Skeletal muscle cell (primary cell): ENCODE measurements around the gene NUCB2.
"Not testable (repeated sequence)": the region's sequence is repeated elsewhere in the genome, so short reads cannot be mapped to it uniquely, and the experiment has no call there.

Source experiments
- DNase-seq: peaks from one replicate; pipeline ENCODE4 v3.0.0-alpha.2; 2010; ENCODE audit warnings: low read depth
- H3K4me3 ChIP-seq: 2 replicates; pipeline ENCODE4 v1.5.1; 2011; ENCODE audit warnings: low read depth, mild to moderate bottlenecking, control low read depth, low read length, moderate library complexity

The NUCB2 gene

DNA sequence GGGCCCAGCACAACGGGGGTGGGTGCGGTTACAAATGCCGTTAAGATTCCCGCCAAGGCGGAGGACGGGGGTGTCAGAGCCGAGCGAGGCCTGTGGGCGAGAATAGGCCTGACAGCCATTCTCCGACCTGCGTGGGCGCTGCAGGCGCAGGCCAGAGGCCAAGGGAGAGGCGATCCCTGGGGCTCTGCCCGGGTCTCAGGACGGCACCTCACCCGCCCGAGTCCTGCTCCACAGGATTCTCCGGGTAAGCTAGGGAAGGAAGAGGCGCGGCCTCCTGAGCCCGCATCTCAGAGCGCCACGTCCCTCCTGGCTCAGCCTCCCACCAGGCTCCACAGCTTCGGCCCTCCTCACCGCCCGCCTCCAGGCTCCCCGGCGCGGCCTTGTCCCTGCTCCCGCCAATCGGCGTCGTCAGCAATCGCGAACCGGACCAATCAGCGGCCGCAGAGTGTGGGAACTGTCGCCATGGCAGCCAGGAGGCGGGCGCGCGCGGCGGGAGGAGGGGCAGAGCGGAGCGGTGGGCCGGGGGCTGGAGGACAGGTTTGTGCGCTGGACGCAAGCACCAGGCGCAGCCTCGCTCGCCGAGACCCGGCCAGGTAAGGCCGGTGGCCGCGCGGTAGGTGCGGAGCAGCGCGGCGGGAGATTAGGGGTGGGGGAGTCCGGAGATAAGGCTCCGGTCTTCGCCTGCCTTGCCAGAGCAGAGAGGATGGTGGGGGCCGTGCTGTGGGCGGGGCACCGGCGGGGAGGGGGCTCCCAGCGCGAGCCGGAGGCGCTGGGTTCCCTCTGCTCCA is at the start of gene NUCB2:
TSS of gene NUCB2 (plus strand) at position 504 of the 788 bp plus-strand sequence. CDS start 18,585 bp downstream, outside the sequence.
- peak; percentile 86 for DNase-seq
- peak within 1 kb of the TSS; percentile 86 for H3K4me3 ChIP-seq

DNA sequence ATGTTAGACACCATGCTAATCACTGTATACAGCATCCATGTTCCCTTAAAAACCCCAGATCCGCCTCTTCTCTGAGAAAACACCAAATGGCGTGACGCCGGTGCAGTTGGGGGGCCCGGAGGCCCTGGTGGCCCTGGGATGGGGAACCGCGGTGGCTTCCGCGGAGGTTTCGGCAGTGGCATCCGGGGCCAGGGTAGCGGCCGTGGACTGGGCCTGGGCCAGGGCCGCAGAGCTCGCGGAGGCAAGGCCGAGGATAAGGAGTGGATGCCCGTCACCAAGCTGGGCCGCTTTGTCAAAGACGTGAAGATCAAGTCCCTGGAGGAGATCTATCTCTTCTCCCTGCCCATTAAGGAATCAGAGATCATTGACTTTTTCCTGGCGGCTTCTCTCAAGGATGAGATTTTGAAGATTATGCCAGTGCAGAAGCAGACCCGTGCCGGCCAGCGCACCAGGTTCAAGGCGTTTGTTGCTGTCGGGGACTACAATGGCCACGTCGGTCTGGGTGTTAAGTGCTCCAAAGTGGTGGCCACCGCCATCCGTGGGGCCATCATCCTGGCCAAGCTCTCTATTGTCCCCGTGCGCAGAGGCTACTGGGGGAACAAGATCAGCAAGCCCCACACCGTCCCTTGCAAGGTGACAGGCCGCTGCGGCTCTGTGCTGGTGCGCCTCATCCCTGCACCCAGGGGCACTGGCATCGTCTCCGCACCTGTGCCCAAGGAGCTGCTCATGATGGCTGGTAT is 48.2 kb upstream of the NUCB2 start:
- not testable (repeated sequence) for DNase-seq, H3K4me3 ChIP-seq

- DNase-seq, result no peak
- H3K4me3 ChIP-seq, result no peak overlapping the region
Measured at GRCh38 chr11:17229481-17230152, 46.9 kb upstream of the NUCB2 start.

DNA sequence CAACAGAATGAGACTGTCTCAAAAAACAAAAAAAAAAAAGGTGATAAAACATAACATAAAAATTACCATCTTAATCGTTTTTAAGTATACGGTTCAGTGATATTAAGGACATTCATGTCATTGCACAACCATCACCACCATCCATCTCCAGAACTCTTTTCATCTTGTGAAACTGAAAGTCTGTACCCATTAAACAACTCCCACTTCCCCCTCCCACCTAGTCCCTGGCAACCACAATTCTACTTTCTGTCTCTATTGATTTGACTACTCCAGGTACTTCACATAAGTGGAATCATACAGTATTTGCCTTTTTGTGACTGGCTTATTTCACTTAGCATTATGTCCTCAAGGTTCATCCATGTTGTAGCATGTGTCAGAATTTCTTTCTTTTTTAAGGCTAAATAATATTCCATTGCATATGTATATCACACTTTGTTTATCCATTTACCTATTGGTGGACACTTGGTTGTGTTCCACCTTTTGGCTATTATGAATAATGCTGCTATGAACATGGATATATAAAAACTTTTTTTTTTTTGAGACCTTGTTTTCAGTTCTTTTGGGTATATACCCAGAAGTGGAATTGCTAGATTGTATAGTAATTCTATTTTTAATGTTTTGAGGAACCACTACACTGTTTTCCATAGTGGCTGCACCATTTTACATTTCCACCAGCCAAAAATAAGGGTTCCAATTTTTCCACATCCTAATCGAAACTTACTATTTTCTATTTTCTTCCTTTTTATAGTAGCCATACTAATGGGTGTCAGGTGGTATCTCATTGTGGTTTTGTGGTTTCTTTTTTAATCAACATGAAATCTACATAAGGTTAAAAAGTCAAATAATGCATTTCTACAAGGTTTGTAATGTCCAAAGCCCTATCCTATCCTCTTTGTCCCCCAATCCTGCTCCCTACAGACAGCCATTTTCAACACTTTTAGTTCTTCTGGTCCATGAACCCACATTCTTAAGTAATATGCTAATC is 45.4 kb upstream of the NUCB2 start:
- H3K4me3 ChIP-seq, result no peak overlapping the region
- DNase-seq, result no peak

DNA sequence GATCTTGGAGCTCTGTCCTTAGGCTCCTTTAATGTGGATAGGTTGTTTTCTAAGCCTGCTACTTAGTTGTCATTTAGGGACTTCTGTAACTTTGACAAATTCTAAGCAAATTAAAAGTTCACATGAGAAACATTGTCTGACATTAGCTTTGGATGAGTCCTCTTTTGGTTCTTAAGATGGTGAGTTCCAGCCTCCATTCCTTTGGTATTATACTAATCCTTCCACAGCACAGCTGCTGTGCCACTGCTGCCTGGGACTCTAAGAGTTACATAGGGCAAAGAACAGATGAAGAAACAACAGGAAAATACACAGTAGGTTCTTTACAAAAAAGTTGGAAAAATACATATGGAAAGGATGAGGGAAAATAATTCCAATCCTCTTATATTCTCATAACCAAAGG is 43.4 kb upstream of the NUCB2 start:
- no peak for DNase-seq
- H3K4me3 ChIP-seq, result no peak overlapping the region

DNA sequence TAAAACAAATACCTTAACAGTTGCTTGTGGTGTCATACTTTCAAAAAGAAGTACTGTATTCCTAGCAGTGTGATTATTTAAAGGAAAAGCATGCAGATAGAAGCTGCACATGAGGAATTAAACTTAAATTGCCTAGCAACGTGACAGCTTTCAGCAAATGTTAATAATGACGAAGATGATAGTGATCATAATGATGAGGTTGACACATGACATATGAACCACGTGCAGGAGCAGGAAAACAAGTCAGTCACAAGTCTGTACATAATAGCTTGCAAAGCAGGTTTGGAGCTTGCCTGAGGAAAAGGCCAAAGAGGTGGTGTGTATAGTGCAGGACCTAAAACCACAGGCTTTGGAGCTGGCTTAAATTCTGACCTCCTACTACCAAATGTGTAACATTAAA is 38.2 kb upstream of the NUCB2 start:
- DNase-seq, result no peak

DNA sequence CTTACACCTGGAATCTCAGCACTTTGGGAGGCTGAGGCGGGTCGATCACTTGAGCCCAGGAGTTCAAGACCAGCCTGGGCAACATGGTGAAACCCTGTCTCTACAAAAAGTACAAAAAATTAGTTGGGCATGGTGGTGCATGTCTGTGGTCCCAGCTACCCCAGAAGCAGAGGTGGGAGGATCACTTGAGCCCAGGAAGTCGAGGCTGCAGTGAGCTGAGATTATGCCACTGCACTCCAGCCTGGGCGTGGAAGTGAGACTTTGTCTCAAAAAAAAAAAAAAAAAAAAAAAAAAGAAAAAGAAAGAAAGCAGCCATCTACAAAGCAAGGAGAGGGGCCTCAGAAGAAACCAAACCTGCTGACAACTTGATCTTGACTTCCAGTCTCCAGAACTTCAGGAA is 36.6 kb upstream of the NUCB2 start:
- DNase-seq, H3K4me3 ChIP-seq: not testable (repeated sequence)

More for the DNA sequence above, 38.2 kb upstream of the NUCB2 start:
- no peak overlapping the region for H3K4me3 ChIP-seq

DNA sequence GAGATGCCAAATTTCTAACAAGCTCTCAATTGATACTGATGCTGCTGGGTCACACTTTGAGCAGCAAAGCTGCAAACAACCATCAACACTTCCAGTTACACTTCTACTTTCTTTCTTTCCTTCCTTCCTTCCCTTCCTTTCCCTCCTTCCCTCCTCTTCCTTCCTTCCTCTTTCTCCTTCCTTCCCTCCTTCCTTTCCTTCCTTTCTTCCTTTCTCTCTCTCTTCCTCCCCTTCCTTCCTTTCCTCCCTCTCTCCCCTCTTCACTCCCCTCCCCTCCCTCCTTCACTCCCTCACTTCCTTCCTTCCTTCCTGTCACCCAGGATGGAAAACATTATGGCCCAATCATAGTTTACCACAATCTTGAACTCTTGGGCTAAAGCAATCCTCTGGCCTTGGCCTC is 35.8 kb upstream of the NUCB2 start:
- no peak overlapping the region for H3K4me3 ChIP-seq
- DNase-seq, result no peak

GRCh38 chr11:17242954-17243353 is 33.6 kb upstream of the NUCB2 start:
- not testable (repeated sequence) for DNase-seq, H3K4me3 ChIP-seq

DNA sequence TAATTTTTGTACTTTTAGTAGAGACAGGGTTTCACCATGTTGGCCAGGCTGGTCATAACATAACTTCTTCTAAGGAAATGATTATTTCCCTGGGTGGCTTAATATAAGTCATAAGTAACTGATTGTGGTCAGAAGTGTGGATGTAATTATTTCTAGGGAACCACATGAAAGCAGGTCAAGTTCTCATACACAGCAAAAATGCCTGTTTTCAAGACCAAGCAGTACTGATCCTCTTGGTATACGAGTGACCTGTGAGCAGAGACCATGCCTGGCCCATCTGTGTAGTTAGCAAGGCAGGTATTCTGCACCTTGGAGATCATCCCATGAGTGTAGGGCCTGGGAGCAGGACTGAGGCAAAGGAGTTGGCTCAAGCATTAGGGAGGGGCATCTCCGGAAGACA is 32.5 kb upstream of the NUCB2 start:
- no peak for DNase-seq
- H3K4me3 ChIP-seq, result no peak overlapping the region

DNA sequence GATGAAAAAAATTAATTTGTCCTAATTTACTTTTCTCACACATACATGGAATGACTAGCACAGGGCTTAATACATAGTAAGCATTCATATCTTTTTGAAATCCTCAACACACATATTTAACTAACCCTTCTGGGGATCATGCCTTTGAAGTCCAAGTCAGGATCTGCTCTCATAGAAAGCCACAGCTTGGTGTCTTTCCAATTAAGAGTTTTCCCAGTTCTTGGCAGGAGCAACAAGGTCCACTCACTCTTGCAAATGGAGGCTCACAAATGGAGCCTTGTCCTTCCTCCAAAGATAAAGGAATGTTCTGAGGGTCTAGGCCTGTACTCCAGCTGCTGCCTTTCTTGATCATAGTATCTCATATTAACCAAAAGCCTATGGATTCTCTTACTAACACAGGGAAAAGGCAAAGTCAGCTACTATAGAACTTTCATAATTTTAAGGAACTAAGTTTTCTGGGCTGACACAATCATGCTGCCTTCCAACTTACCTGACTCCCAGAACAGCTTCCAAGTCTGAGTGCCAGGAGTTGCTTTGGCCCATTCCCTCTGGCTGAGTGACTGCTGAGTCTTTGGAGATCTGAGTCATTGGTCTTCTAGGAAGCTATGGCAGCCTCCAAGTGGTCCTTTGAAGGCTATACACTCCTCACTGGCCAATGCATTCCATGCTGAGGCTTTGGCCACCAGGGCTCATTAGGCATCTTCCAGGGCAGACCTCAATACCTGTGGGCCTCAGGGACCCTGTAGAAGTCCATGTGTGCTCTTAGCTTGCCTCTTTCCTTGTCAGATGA is 25.8 kb upstream of the NUCB2 start:
- no peak overlapping the region for H3K4me3 ChIP-seq
- no peak for DNase-seq

- no peak overlapping the region for H3K4me3 ChIP-seq
- DNase-seq, result no peak
Measured at GRCh38 chr11:17252704-17253103, 23.8 kb upstream of the NUCB2 start.

- H3K4me3 ChIP-seq, result peak overlapping the region; percentile 8
- peak; percentile 96 for DNase-seq
Measured at GRCh38 chr11:17256512-17256911, 20.0 kb upstream of the NUCB2 start.

GRCh38 chr11:17257196-17257595 is 19.3 kb upstream of the NUCB2 start:
- no peak overlapping the region for H3K4me3 ChIP-seq
- peak; percentile 44 for DNase-seq

GRCh38 chr11:17258670-17259069 is 17.9 kb upstream of the NUCB2 start:
- no peak overlapping the region for H3K4me3 ChIP-seq
- no peak for DNase-seq

GRCh38 chr11:17259519-17259918 is 17.0 kb upstream of the NUCB2 start:
- no peak for DNase-seq
- no peak overlapping the region for H3K4me3 ChIP-seq

DNA sequence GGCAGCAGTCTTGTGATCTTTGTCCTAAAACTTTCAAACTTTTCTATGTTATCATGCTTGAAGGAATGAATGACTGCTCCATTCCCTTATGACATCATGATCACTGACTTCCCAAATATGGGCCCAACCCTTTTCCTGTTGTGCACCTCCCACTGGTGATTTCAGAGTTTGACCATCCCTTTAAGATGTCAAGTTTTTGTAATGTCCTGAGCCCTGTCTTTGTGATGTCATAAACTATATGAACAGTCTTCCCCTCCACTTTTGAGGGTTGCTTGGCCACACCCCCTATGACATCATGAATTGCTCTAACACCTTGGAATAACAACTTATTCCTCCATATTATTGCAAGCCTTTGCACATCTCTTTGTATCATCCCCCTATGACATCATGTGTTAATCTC is 16.5 kb upstream of the NUCB2 start:
- no peak overlapping the region for H3K4me3 ChIP-seq
- DNase-seq, result no peak

DNA sequence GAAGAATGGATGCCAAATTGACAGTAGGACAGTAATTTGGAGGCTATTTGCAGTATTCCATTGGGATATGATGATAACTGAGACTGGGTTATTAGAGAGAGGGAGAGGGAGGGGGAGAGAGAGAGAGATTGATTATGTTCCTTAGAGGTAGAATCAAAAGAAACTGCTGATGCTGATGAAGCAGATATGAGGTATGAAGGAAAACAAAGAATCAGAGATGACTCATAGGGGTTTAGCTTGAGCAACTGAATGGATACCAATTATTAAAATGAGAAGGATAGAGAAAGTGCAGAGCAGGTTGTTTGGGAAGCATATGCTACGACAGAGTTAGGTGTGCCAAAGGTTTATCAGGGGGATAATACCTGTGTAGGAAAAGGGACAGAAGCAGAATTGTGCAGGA is 12.8 kb upstream of the NUCB2 start:
- no peak overlapping the region for H3K4me3 ChIP-seq
- DNase-seq, result no peak
